HCT116 (cell line): ENCODE data around the gene TM7SF3. TPM values are rescaled to one million over a fixed set of nuclear protein-coding genes. Genes with fewer than 3 reads are reported as not detected.

ENCODE experiments used
- ATAC-seq: fragments of 200-7000 bp; cut with Tn5 transposase; 2 replicates; pipeline ENCODE4 v1.9.1; 2020; ENCODE audit warnings: mild to moderate bottlenecking, moderate library complexity
- BruUV-seq: library from RNA; stranded (reverse); fragments of 400-500 nt; replicated peaks from 2 replicates; lab custom pipeline; 2021; lab: Mats Ljungman, UMichigan
- CTCF ChIA-PET: fragments of 300-600 bp; sonication (Branson Sonifier 250); formaldehyde crosslinking; loops from one replicate; lab custom pipeline; 2021; ENCODE audit warnings: antibody characterized with exemption; lab: Charles Lee
- POLR2A ChIA-PET: fragments of 300-600, 350-600 bp; sonication (Branson Sonifier 250); formaldehyde crosslinking; loops from one replicate; lab custom pipeline; 2021; ENCODE audit warnings: antibody characterized with exemption; lab: Charles Lee
- RAD21 ChIA-PET, 2 experiments: fragments of 300-600 bp; sonication (Branson Sonifier 250); formaldehyde crosslinking; loops; one replicate each; lab custom pipeline; 2023; ENCODE audit warnings: low total read pairs in 2 of 2; ENCODE audit not compliant: uncharacterized antibody in 2 of 2, unreplicated experiment in 2 of 2, low non-redundant PET in 1 of 2; lab: Charles Lee
- DNase-seq: peaks from one replicate; pipeline ENCODE4 v3.0.0-alpha.2; 2010; ENCODE audit warnings: low read depth, low spot score
- H2AFZ ChIP-seq: fragments of 200-600 bp; shearing (Covaris generic), sonication (generic); 2 replicates; pipeline ENCODE4 v1.6.1; 2017; ENCODE audit warnings: low read depth, mixed run types, mixed read lengths, antibody characterized with exemption, low read length; ENCODE audit not compliant: poor library complexity, severe bottlenecking
- H3K27ac ChIP-seq: 2 replicates; pipeline ENCODE4 v1.5.1; 2012; ENCODE audit warnings: low read depth, low read length
- H3K27me3 ChIP-seq: fragments of 200-600 bp; sonication (generic); 2 replicates; pipeline ENCODE4 v1.6.1; 2016; ENCODE audit warnings: mixed run types, low read length, mixed read lengths; ENCODE audit not compliant: insufficient read depth
- H3K36me3 ChIP-seq, 2 experiments: fragments of 200-500 bp in 1 of 2; fragments of 200-600 bp in 1 of 2; sonication (Bioruptor generic) in 1 of 2; sonication (generic) in 1 of 2; 2 replicates each; pipeline versions ENCODE4 v1.5.1 to v1.6.1; 2014 to 2016; ENCODE audit warnings: low read length in 2 of 2, inconsistent platforms in 1 of 2, mixed read lengths in 1 of 2, mixed run types in 1 of 2; ENCODE audit not compliant: insufficient read depth in 2 of 2, control insufficient read depth in 1 of 2
- H3K4me1 ChIP-seq, 2 experiments: fragments of 200-600 bp in 1 of 2; sonication (generic) in 1 of 2; 2 replicates each; pipeline versions ENCODE4 v1.5.1 to v1.6.1; 2012 to 2017; ENCODE audit warnings: low read length in 2 of 2, inconsistent platforms in 1 of 2, mild to moderate bottlenecking in 1 of 2, mixed read lengths in 1 of 2, mixed run types in 1 of 2, moderate library complexity in 1 of 2; ENCODE audit not compliant: insufficient read depth in 2 of 2, control insufficient read depth in 1 of 2
- H3K4me2 ChIP-seq: fragments of 200-600 bp; sonication (generic); 2 replicates; pipeline ENCODE4 v1.6.1; 2017; ENCODE audit warnings: mixed run types, low read length, mixed read lengths
- H3K4me3 ChIP-seq, 2 experiments: fragments of 200-600 bp in 1 of 2; sonication (generic) in 1 of 2; replicated peaks in 1 of 2; 2 replicates each; pipeline ENCODE4 v1.5.1; 2011 to 2016; ENCODE audit warnings: low read length in 2 of 2, control low read depth in 1 of 2, low read depth in 1 of 2, mild to moderate bottlenecking in 1 of 2, mixed read lengths in 1 of 2, mixed run types in 1 of 2
- H3K79me2 ChIP-seq: fragments of 200-600 bp; sonication (generic); 2 replicates; pipeline ENCODE4 v1.6.1; 2017; ENCODE audit warnings: mild to moderate bottlenecking, mixed run types, low read length, moderate library complexity, mixed read lengths; ENCODE audit not compliant: insufficient read depth
- H3K9ac ChIP-seq: fragments of 200-600 bp; sonication (generic); 2 replicates; pipeline ENCODE4 v1.6.1; 2016; ENCODE audit warnings: low read length, mixed read lengths
- H3K9me2 ChIP-seq: fragments of 200-600 bp; sonication (generic), shearing (Covaris generic); 2 replicates; pipeline ENCODE4 v1.6.1; 2017; ENCODE audit warnings: mixed run types, mild to moderate bottlenecking, moderate library complexity; ENCODE audit not compliant: insufficient read depth
- H3K9me3 ChIP-seq, 2 experiments: fragments of 200-500 bp in 1 of 2; fragments of 200-600 bp in 1 of 2; sonication (Bioruptor generic) in 1 of 2; sonication (generic) in 1 of 2; 2 replicates each; pipeline ENCODE4 v1.6.1; 2014 to 2017; ENCODE audit warnings: low read length in 2 of 2, mixed read lengths in 2 of 2, inconsistent platforms in 1 of 2, low read depth in 1 of 2, mild to moderate bottlenecking in 1 of 2, mixed run types in 1 of 2, moderate library complexity in 1 of 2; ENCODE audit not compliant: control insufficient read depth in 1 of 2, insufficient read depth in 1 of 2
- H4K20me1 ChIP-seq: fragments of 200-600 bp; sonication (generic), shearing (Covaris generic); 2 replicates; pipeline ENCODE4 v1.6.1; 2017; ENCODE audit warnings: mixed run types, mild to moderate bottlenecking, moderate library complexity; ENCODE audit not compliant: insufficient read depth
- ATF3 ChIP-seq: IDR thresholded peaks from 2 replicates; pipeline ENCODE4 v1.6.1; 2012
- CBX3 ChIP-seq: IDR thresholded peaks from 2 replicates; pipeline ENCODE4 v1.6.1; 2012; ENCODE audit warnings: low read depth
- CEBPB ChIP-seq: IDR thresholded peaks from 2 replicates; pipeline ENCODE4 v1.6.1; 2012; ENCODE audit warnings: low read depth
- CTCF ChIP-seq, 3 experiments: fragments of 200-600 bp in 1 of 3; sonication (generic) in 1 of 3; IDR thresholded peaks in 2 of 3; conservative IDR thresholded peaks in 1 of 3; 2 replicates each; pipeline ENCODE4 v1.5.1; 2012 to 2017; ENCODE audit warnings: low read depth in 2 of 3, low read length in 2 of 3, antibody characterized with exemption in 1 of 3, borderline replicate concordance in 1 of 3, control low read depth in 1 of 3, mild to moderate bottlenecking in 1 of 3, mixed read lengths in 1 of 3, mixed run types in 1 of 3, moderate library complexity in 1 of 3; ENCODE audit not compliant: insufficient read depth in 1 of 3
- EGR1 ChIP-seq: IDR thresholded peaks from 2 replicates; pipeline ENCODE4 v1.6.1; 2012; ENCODE audit warnings: low read depth
- ELF1 ChIP-seq: IDR thresholded peaks from 2 replicates; pipeline ENCODE4 v1.6.1; 2012; ENCODE audit warnings: low read depth, borderline replicate concordance
- EZH2 ChIP-seq: fragments of 200-600 bp; sonication (generic); IDR thresholded peaks from 2 replicates; pipeline ENCODE4 v1.6.1; 2017; ENCODE audit warnings: antibody characterized with exemption, mixed run types
- EZH2phosphoT487 ChIP-seq: fragments of 200-600 bp; IDR thresholded peaks from 2 replicates; pipeline ENCODE4 v1.6.1; 2018; ENCODE audit warnings: antibody characterized with exemption, borderline replicate concordance
- FOSL1 ChIP-seq: IDR thresholded peaks from 2 replicates; pipeline ENCODE4 v1.6.1; 2012; ENCODE audit warnings: low read depth
- JUND ChIP-seq: IDR thresholded peaks from 2 replicates; pipeline ENCODE4 v1.6.1; 2012
- MAX ChIP-seq: IDR thresholded peaks from 2 replicates; pipeline ENCODE4 v1.6.1; 2012
- POLR2A ChIP-seq: IDR thresholded peaks from 2 replicates; pipeline ENCODE4 v1.7.0; 2011; ENCODE audit warnings: borderline replicate concordance; ENCODE audit not compliant: insufficient read depth, insufficient read length; ENCODE audit errors: extremely low read depth
- RAD21 ChIP-seq: IDR thresholded peaks from 2 replicates; pipeline ENCODE4 v1.6.1; 2012; ENCODE audit warnings: low read depth, mild to moderate bottlenecking
- SIN3A ChIP-seq: IDR thresholded peaks from 2 replicates; pipeline ENCODE4 v1.6.1; 2012; ENCODE audit warnings: low read depth
- SP1 ChIP-seq: IDR thresholded peaks from 2 replicates; pipeline ENCODE4 v1.6.1; 2012; ENCODE audit warnings: low read depth
- TCF7L2 ChIP-seq: IDR thresholded peaks from 2 replicates; pipeline ENCODE4 v1.7.0; 2011; ENCODE audit warnings: borderline replicate concordance, inconsistent platforms; ENCODE audit not compliant: insufficient read depth, insufficient read length; ENCODE audit errors: extremely low read depth
- ZFX ChIP-seq: fragments of 450-650 bp; IDR thresholded peaks from 2 replicates; pipeline ENCODE4 v1.6.1; 2017
- ZNF274 ChIP-seq: fragments of 200-500 bp; sonication (Bioruptor generic); IDR thresholded peaks from 2 replicates; pipeline ENCODE4 v1.6.1; 2014; ENCODE audit warnings: mild to moderate bottlenecking, low read depth, low read length, inconsistent platforms
- intact Hi-C: fragments of 100-400 bp; cut with micrococcal nuclease; formaldehyde crosslinking; loops from 2 replicates; pipeline ENCODE4 v1.10.0; 2022
- total RNA-seq: library from RNA; stranded (reverse); gene quantifications from one replicate; pipeline ENCODE4 v1.2.1, GENCODE V29; 2021; ENCODE audit not compliant: unreplicated experiment

The TM7SF3 gene
- total RNA-seq, 1 experiment from 2014 or later, result 46.5 TPM

GRCh38 chr12:27002141-27002540 is 12.0 kb downstream of the TM7SF3 start:
- BruUV-seq, result no TSS peak
- intact Hi-C loops, result no loop called here

GRCh38 chr12:27001663-27002062 is 12.5 kb downstream of the TM7SF3 start:
- no peak for DNase-seq
- H3K4me3 ChIP-seq, result no peak overlapping the region
- H4K20me1 ChIP-seq, result no peaks in the 10 kb centered on the region
- intact Hi-C loops, result no loop called here
- no peaks in the 10 kb centered on the region for H3K27me3 ChIP-seq
- H3K4me2 ChIP-seq, result no peak overlapping the region
- H3K79me2 ChIP-seq, result peaks cover 17% of the 10 kb centered on the region
- CTCF ChIA-PET, result interaction anchor here (0.9 to 1.9 kb wide), 2 partner anchors 12 to 14 kb away, joined by 3 to 6 read pairs; partner anchors contain the start of gene TM7SF3
- TF ChIP-seq MAX, result no peak
- no peak for TF ChIP-seq SP1
- TF ChIP-seq CTCF (IDR thresholded peaks at IDR 0.05 in 2 of 3, conservative IDR thresholded peaks at IDR 0.05 in 1 of 3; ENCODE audit: borderline replicate concordance in 1 of 3, insufficient read depth in 1 of 3, low read depth in 2 of 3, low read length in 2 of 3), result no peak
- TF ChIP-seq EZH2, result no peak
- TF ChIP-seq ELF1, result no peak
- TF ChIP-seq FOSL1, result no peak
- TF ChIP-seq CEBPB, result no peak
- no peak for TF ChIP-seq EZH2phosphoT487
- no peak for TF ChIP-seq ATF3
- TF ChIP-seq CBX3, result no peak
- TF ChIP-seq ZFX, result no peak
- TF ChIP-seq ZNF274, result no peak
- no peak for TF ChIP-seq SIN3A
- TF ChIP-seq RAD21, result no peak
- TF ChIP-seq TCF7L2, result no peak
- no peak for TF ChIP-seq POLR2A
- no peak for TF ChIP-seq JUND
- TF ChIP-seq, all 23 proteins: peak for 0
- no peak for ATAC-seq
- no peaks in the 10 kb centered on the region for H3K9me2 ChIP-seq
- H3K27ac ChIP-seq, result no peak overlapping the region
- H3K36me3 ChIP-seq, result no peaks in the 10 kb centered on the region
- no peaks in the 10 kb centered on the region for H3K9me3 ChIP-seq
- no peak overlapping the region for H2AFZ ChIP-seq
- RAD21 ChIA-PET, result no interaction called here
- POLR2A ChIA-PET, result interaction anchor here (1.4 kb wide), 1 partner anchor 21 kb away, joined by 3 read pairs; the partner anchor contains the start of gene MED21
- no TSS peak for BruUV-seq
- H3K9ac ChIP-seq, result no peak overlapping the region
- no peaks in the 10 kb centered on the region for H3K4me1 ChIP-seq

More at GRCh38 chr12:27002141-27002540, 12.0 kb downstream of the TM7SF3 start:
- RAD21 ChIA-PET, result no interaction called here
- no peak overlapping the region for H2AFZ ChIP-seq
- DNase-seq (no peak), ATAC-seq (no peak)
- H3K9me2 ChIP-seq, result no peaks in the 10 kb centered on the region
- H3K79me2 ChIP-seq, result peaks cover 22% of the 10 kb centered on the region
- H4K20me1 ChIP-seq, result no peaks in the 10 kb centered on the region
- no peaks in the 10 kb centered on the region for H3K9me3 ChIP-seq
- H3K9ac ChIP-seq, result no peak overlapping the region
- TF ChIP-seq EGR1 (no peak), MAX (no peak)
- H3K4me1 ChIP-seq, result no peaks in the 10 kb centered on the region
- no peak overlapping the region for H3K27ac ChIP-seq
- H3K4me3 ChIP-seq, result no peak overlapping the region
- H3K27me3 ChIP-seq, result no peaks in the 10 kb centered on the region
- H3K36me3 ChIP-seq, result no peaks in the 10 kb centered on the region
- CTCF ChIA-PET, result interaction anchor here (1.7 kb wide), 1 partner anchor 14 kb away, joined by 7 read pairs; no protein-coding TSS in a partner anchor
- POLR2A ChIA-PET, result interaction anchor here (1.4 kb wide), 1 partner anchor 21 kb away, joined by 3 read pairs; the partner anchor contains the start of gene MED21
- H3K4me2 ChIP-seq, result no peak overlapping the region
